HG03442 (cell line): ENCODE data around the gene PRAMEF13.
"Not testable (repeated sequence)": the region's sequence is repeated elsewhere in the genome, so short reads cannot be mapped to it uniquely, and the experiment has no call there.

Experiments used
- ATAC-seq: cut with Tn5 transposase; IDR thresholded peaks from one replicate; pipeline ENCODE4 v1.9.1; 2021; ENCODE audit warnings: mild to moderate bottlenecking, moderate library complexity; ENCODE audit not compliant: unreplicated experiment

Gene PRAMEF13

GRCh38 chr1:13171548-13171947, 29.7 kb downstream of the PRAMEF13 start, which contains the start of gene PRAMEF9:
Gene PRAMEF9 (plus strand): TSS chr1:13171848. CDS start chr1:13175281, 3,433 bp downstream.
- ATAC-seq = not testable (repeated sequence)

GRCh38 chr1:13165531-13165930, 35.7 kb downstream of the PRAMEF13 start, which contains the start of gene HNRNPCL4:
Gene HNRNPCL4 (minus strand): TSS chr1:13165631. CDS start chr1:13165467, 164 bp downstream.
- not testable (repeated sequence) for ATAC-seq

- not testable (repeated sequence) for ATAC-seq
These were observed 45.3 kb downstream of the PRAMEF13 start, which contains the start of gene PRAMEF26 for GRCh38 chr1:13155909-13156308. Gene PRAMEF26 (minus strand): TSS chr1:13156009. CDS start chr1:13153095, 2,914 bp downstream.
